GM10266 (cell line): ENCODE results near the gene JARID2.

Experiments
- DNase-seq: peaks from one replicate; pipeline ENCODE4 v3.0.0; 2012; ENCODE audit errors: extremely low spot score
- CTCF ChIP-seq: IDR thresholded peaks from 2 replicates; pipeline ENCODE4 v1.5.1; 2012; ENCODE audit warnings: mild to moderate bottlenecking, low read depth; ENCODE audit not compliant: control insufficient read depth, insufficient read depth; ENCODE audit errors: missing control alignments

JARID2 gene

GRCh38 chr6:15464211-15464725 lies 218.4 kb downstream of the JARID2 start:
- peak; percentile 59 for TF ChIP-seq CTCF
- peak; percentile 46 for DNase-seq

GRCh38 chr6:15465212-15465611 lies 219.3 kb downstream of the JARID2 start:
- TF ChIP-seq CTCF, result no peak
- no peak for DNase-seq

- TF ChIP-seq CTCF, result no peak
- DNase-seq, result no peak
These were observed 224.9 kb downstream of the JARID2 start for GRCh38 chr6:15470746-15471145.

- no peak for DNase-seq
- no peak for TF ChIP-seq CTCF
These were observed 226.8 kb downstream of the JARID2 start for GRCh38 chr6:15472621-15473020.

- TF ChIP-seq CTCF, result no peak
- DNase-seq, result no peak
These were observed 227.3 kb downstream of the JARID2 start for GRCh38 chr6:15473174-15473573.

GRCh38 chr6:15473741-15474161 lies 227.9 kb downstream of the JARID2 start:
- TF ChIP-seq CTCF, result no peak

GRCh38 chr6:15474196-15474595 lies 228.3 kb downstream of the JARID2 start:
- TF ChIP-seq CTCF, result no peak
- no peak for DNase-seq

More at GRCh38 chr6:15473741-15474161, 227.9 kb downstream of the JARID2 start:
- no peak for DNase-seq
